NCI-H526 treated with DMSO at 0.1 percent for 48 hours (cell line): ENCODE results near the gene SLC18A3.
A peak's percentile ranks its signal among the peaks of the same experiment; 100 is the strongest.

Experiments used
- DNase-seq: peaks from one replicate; lab custom pipeline; 2025; lab: John Stamatoyannopoulos, UW

Gene SLC18A3

DNA sequence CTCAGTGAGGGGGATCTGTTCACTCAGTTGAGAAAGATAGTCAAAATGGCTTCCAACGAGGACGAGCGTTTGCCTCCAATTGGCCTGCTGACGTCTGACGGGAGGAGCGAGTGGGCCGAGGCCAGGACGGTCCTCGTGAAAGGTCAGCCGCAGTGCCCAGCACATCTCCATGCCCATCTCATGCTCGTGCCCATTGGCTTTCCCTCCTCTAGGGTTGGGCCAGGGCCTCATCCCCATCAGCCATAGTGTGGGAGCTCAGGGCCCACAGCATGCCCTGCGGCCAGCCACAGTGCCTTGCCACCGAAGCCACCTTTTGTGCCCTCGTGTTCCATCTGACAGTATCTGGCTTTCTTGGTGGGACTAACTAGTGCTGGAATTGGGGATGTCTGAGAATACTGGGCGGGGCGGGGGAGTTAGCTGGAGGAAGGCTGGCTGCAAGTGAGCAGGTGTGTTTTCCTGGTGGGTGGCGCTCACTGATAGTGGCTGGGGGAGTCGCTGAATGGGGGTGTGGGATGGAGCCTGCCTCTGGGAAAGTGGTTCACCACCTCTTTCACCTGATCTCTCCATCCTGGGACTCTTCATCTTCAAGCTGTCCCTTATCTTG, 17.6 kb downstream of the SLC18A3 start:
- DNase-seq, result no peak

DNA sequence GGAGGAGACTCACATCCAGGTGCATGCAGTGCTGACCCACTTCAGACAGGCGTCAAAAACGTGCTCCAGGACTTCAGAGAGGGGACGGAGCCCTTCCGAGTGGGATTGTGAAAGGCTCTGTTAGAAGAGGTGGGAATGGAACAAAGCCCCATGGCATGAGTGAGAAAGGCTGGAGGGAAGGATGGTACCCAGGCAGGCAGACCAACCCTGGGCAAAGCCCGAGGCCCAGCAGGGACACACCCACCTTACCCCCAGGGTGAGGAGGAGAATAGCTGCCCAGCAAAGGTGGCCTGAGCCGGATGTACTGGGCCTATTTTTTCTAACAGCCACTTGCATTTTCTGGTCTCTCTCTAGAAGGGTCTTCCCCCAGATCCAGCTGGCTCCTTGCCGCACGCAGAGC, 18.5 kb downstream of the SLC18A3 start:
- no peak for DNase-seq

DNA sequence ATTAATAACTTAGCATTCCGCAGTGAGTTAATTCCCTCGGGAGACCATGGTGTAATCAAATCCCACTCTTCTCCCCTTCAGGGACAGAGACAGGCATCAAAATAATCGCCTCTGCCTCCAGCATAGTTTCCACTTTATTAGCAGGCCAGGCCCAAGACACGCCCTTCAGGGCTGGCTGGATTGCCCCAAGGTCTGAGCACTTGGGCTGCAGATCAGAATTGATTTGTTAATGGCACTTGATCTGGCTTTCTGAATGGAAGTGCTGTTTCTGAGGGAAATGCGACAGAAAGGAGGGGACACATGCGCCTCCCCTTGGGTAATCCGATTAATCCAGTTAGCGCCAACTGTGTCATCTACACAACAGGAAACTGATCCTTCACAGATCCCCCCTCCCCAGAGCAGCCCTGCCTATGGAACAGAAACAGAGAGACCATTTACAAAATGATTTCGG, 19.3 kb downstream of the SLC18A3 start:
- no peak for DNase-seq

DNA sequence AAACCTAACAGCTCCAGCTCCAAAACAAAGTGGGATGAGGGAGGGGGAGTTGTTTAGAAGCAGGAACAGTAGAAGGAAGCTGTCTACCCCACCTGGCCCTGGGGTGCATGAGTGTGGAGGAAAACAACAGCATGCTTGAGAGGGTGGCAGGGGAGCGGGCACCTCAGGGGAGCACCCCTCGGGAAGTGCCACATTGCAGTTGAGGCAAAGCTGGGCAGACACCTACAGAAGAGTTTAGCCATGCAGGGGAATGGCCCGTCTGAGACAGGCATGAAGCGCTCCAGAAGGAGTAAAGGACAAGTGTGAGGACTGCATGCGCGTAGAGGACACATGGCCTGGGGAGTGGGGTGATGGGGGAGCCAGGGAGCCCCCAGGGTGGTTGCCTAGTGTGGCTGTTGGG, 21.9 kb downstream of the SLC18A3 start:
- no peak for DNase-seq

DNA sequence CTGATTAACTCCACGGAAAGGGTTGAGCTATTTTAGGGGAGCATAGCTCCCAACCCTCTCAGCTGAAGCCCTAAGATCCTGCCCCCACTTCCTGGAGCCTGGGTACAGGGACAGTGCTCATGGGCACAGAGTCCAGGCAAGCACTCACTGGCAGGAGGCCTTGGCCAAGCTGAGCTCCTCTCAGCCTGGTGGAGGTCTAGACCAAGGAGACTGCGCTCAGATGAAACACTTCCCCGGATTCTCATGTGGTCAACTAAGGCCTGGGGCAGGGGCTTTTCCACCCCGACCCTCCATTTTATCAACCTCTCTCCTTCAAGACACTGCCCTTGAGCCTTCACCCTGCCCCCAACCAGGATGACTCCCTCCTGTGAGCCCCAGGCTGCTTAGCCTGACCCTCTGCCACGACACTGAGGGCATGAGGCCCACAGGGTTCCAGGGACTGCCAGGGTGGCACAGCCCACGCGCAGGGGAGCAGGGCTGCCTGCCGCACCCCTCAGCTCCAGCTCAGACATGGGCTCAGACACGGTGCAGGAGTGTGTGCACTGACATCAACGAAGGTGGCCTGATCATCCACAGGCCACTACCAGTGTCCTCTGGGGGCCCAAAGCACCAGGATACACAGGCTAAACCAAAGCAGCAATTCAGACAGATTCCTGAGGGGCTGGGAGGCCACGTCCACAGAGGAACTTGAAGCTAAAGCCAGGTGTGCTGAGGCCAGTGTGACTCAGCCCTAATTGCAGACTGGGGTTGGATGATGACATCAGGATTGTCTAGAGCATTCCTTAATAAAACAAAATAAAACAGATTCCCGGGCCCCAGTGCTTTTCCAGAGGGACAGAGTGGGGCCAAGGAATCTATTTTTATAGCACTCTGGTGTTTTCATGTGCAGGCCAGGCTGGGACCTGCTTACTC, 22.6 kb downstream of the SLC18A3 start:
- DNase-seq, result no peak

DNA sequence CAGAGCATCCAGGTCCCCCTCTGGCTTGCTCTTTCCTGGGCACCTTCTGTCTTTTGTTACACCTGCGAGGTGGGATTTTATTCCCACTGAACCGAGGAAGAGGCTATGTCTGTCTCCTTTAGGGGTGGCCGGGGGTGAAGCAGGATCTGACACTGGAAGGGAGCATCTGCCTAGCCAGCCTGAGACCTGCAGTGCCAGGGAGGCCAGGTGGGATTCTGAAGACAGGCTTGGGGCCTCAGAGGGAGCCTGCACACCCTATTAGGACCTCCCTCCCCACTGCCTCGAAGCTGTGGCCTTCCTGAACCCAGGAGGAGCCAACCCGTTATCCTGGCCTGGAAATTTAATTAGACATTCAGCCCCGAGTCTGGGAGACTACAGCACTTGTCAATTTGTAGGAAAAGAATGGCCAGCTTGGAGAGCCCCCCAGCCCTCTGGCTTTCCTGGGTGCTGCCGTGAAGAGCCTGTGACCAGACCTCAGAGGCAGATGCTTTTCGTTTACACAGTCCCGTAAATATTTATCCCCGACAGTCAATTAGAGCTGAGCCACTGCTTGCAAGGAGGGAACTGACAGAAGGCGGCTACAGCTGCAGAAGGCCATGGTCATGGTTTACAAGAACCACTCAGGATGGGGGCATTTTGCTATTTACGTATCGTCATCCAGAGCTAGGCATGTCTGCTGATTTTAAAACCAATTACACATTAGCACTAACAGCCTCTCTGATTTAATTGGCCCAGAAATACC, 23.4 kb downstream of the SLC18A3 start:
- no peak for DNase-seq

DNA sequence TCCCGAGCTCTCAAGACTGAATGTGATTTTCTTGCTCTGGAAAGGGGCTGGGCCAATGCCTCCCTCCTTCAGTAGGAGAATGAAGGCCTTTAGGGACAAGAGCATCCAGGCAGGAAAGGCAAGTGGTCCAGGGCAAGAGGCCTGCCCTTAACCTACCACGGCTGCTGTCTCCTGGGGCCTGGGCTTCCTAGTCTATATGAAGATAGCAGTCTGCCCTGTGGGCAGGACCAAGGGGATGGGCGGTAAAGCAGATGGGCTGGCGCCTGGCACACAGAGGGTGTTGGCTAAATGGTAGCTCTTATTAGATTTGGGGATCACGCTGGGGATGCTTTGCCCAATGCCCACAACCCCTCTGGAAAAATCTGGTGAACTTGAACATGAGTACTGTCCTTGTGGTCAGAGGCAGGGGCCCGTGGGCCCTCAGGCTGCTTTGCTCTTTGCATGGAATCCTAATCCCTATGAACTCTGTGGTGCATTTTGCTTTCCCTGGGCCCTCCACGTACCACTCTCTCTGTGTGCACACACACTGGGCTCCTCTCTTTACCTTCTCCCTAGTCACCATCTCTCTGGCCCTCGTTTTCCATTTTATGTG, 24.1 kb downstream of the SLC18A3 start:
- DNase-seq, result no peak

DNA sequence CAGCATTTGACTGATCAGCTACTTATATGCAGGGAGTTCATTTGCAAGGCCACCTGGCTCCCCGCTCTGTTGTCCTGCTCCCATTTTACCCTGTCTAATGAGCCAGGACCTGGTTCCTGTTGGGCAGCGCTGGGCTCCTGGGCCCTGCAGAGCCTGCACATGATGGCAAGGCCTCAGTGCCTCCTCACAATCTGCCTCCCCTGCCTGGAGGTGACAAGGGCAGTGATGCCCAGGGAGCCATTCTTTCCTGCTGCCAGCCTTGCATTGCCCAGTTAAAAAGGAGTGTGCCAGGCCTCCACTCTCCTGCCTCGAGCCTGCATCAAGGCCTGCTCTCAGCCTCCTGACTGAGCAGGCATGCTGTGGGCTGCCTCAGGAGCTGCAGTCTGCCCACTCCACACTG, 32.2 kb downstream of the SLC18A3 start:
- DNase-seq, result no peak

DNA sequence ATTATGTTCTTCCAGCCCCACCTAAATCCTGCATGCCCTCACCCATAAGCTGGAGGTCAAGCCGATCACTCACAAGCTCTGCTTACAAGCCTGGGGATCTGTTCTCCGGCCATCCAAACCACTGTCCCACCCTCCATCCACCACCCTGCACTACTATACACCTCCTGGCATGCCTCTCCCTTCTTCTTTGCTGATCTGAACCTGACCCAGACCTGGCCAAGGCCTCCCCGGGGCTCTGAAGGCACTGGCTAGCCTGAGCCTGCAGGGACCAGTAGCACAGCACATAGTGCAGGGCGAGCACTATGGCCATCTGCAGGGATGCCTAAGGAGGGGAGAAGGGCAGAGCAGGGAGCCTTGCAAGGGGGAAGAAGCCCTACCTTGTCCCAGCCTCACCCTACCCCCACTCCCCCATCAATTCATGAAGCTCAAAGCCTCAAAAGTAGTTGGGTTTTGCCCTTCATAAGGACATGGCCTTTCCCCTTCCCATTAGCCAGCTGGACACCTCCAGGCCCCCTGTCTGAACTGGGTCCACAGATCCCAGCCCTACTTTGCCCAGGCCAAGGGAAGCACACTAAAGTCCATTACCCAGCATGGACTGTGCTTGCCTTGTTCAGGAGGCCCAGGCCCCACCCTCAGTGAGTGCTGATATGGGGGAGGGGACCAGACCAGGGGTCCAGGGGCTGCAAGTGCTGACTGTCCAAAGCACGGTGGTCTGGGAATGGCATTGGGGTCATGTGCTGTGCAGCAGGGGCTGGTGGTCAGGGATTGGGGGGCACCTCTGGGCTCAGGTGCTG, 33.3 kb downstream of the SLC18A3 start:
- DNase-seq, result no peak

DNA sequence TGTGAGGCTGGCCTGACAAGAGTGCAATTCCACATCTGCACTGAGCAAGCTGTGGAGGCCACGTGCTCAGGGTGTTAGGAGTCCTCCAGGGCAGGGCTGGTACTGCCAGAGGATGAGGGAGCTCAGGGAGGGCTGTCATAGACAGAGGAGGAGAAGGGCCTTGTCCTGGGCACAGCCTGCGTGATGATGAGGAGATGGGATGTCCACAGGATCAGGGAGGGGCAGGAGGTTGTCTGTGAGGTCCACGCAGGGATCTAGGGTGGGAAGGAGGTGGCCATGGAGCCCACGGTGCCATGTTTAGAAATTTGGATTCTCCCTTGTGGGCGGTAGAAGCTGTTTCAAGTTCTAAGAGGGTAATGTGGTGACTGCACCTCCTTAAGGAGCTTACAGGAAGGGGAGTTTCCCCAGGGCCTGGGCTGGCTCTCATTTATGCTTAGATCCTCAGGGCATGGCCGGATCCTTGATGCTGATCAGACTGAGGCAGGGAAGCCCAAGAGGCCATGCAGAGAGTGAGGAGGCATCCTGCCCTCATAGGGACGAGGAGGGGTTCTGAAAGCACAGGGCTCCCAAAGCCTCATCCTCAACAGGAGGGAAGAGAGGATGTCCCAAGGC, 34.0 kb downstream of the SLC18A3 start:
- no peak for DNase-seq

DNA sequence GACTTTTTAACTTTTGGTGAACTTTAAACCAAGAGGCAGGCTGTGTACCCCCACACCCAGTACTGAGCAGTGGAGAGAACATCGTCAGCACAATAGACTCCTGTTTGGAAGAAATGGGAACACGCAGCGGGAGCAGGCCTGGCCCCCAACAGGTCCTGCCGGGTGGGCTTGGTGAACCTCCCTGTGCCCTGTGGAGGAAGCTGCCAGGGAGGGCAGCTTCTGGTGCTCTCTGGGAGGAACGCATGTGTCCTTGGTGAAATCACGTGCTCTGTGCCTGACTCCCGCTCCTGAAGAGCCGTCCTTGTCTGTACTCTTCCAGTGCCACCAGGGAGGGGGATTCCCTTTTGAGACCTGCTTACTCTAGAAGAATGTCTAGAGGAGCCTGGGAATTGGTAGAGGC, 35.3 kb downstream of the SLC18A3 start:
- DNase-seq, result no peak

DNA sequence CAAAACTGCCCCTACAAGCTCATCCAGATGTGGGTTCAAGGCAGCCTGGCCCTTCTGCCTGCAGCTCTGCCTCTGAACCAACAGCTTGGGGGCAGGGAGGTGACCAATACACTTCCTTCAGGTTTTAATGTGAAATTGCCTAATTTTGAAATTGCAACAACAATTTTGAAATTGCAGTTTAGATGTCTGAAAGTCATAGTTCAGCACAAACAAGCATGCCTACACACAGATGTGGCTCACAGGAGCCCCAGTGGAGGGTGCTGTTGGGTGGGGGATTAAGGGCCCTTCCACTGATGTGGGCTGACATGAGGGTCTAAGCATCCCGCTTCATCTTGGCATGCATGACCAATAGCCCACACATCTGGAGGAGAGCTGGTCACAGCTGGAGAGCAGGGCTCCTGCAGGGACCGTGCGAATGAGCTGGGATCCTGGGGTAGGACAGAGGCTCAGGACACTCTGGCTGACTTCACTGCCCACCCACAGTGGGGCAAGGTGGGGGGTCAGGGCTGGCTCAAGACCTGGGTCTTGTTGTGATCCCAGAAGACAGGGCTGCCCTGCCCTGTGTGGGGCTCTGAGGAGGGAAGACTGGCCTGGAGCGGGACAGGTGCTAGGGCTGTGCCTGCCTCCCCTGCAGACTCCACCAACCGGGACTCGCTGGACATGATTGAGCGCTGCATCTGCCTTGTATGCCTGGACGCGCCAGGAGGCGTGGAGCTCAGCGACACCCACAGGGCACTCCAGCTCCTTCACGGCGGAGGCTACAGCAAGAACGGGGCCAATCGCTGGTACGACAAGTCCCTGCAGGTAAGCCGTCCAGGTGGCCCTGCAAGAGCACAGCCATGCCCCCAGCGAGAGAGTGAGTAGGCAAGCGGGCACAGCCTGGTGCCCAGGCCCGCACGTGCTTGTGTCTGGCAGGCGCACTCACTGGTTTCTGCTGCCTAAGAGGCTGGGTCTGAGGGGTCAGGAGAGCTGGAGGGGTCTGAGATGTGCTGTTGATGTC, 36.1 kb downstream of the SLC18A3 start:
- DNase-seq, result no peak

DNA sequence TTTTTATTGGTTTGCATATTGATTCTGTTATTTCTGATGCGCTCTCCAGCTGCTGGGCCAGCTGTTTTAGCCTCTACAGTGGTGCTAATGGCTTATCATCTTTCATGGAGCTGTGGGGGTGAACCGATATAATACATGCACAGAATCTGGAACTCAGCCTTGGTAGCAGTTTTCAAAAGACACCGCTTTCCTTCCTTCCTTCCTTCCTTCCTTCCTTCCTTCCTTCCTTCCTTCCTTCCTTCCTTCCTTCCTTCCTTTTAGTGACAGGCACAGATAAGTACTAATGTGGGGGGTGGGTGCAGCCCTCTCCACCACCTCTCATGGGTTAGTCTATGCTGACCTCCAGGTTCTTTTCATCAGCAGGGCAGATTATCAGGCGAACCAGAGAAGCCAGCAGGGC, 37.4 kb downstream of the SLC18A3 start:
- DNase-seq, result no peak

DNA sequence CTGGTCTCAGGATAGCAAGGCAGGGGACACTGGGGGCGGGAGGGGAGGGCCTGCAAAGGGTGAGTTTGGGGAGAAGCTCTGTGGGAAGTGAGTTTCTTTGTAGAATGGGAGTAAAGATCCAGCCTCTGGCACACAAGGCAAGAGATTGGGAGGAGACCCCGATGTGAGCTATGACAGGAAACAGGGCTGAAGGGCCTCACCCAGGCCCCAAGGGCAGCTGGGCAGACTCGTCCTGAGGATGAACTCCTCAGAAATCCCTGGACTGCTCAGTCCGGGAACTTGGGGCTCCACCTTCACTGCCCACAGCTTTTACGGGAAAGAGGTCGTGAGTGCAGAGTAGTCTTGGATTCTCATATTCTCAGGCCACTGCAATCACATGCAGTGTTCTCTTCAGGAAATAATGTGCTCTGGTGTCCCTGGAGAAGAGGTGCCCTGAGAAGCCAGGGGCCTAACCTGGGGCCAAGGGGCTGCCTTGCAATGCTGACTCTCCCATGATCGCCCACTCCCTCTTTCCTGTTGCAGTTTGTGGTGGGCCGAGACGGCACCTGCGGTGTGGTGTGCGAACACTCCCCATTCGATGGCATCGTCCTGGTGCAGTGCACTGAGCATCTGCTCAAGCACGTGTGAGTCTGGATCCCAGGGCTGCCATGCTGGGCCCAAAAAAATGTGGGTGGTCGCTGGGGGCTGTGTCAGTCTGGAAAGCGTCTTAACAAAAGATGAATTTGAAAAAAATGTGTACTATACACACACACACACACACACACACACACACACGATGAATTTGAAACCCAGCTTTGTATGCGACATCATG, 38.1 kb downstream of the SLC18A3 start:
- no peak for DNase-seq

DNA sequence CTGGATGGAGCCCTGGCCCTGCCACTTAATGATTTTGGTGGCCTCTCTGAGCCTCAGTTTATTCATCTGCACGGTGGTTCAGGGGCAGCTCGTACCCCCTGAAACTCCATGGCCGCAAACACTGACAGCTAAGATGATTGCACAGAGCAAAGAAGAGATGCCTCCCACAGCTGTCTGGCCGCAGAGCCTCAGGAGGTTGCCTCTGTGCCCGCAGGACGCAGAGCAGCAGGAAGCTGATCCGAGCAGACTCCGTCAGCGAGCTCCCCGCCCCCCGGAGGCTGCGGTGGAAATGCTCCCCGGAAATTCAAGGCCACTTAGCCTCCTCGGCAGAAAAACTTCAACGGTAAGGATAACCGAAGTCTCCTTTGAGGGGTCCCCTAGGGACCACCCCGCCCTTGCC, 39.2 kb downstream of the SLC18A3 start:
- peak; percentile 76 for DNase-seq

DNA sequence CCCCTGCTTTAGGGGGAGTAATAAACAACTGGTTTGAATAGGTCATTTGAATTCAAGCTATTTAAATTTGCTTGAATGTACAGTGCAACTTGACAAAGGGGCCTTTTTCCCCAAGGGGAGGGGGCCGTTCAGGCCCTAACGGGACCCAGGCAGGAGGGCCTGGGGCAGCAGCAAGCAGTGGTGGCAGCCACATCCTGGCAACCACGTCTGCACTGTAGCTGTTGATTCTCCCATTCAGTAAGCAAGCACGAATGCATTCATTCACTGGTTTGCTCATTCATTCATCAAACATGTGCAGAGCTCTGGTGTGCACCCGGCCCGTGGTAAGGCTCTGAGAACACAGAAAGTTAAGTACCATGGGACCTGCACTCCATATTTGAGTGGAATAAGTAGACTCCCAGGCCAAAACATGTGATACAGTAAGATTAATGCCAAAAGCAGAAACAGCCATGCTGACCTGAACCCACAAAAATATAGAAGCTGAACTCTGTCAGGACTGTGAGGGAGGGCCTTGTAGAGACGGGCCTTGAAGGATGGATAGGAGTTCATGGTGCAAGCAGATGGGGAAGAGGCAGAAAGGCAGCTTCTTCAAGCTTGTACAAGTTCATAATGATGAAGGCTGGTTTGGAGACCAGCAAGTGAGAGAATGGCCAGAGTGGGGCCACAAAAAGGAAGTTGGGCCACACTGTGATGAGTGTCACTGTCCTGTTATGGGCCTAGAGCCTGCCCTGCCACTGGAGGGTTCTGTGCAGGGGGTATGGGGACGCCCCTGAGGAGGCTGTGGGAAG, 40.0 kb downstream of the SLC18A3 start:
- DNase-seq, result no peak

DNA sequence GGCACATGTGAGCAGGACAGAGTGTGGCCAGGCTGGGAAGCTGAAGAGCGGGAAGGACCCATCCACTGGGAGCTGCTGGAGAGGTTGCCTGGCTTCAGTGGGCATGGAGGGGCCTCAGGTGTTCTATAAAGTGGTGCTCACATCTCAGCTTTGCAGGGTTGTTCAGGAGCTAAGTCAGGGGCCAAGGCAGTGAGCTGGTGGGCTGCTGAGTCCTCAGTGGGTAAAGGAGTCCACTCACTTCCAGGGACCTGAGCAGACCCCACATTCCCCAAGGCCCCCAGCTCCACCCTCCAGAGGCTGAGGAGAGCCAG, 40.6 kb downstream of the SLC18A3 start:
- no peak for DNase-seq

DNA sequence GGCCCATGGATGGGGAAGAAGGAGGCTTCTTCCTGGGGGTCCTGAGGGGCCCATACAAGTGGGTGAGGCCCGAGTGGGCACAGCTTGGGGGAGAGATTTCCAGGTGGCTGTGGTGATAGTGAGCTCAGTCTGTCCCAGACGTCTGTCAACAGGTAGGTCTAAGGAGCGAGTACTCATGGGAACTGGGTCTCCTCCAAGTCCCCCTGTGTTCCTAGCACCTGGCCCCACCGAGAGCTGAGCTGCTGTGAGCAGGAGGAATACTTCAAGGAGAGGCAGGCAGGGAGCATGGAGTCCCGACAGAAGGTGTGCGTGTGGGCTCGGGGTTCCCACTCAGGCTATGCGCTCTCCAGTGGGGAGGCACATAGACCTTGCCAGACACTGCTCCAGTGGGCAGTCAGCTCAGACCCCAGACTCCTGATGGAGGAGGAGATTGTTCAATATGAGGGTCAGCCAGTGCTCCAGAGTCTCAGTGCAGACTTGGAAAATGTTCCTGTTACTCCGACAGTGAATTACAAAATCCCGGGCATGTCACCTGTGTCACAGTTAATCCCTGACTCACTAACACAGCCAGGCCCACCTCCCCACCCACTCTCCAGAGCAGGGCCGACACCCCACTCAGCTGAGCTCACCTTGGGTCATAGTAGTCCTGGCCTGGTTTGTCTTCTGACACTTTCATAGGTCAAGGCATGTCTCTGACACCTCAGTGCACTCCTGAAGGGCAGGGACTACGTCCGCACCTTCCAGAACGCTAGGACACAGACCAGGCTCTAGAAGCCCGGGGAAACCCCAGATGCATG, 41.1 kb downstream of the SLC18A3 start:
- DNase-seq, result no peak
